Gastrocnemius medialis (tissue), 4 donors: Measurements from ENCODE around the gene ZNF606. TPM values are rescaled to one million over a fixed set of nuclear protein-coding genes. Genes with fewer than 3 reads are reported as not detected.
"Not testable (repeated sequence)": the region's sequence is repeated elsewhere in the genome, so short reads cannot be mapped to it uniquely, and the experiment has no call there.

ENCODE experiments used
- ATAC-seq, 2 donors: fragments of 150-250 bp; one replicate each; pipeline ENCODE4 v1.9.1; 2016
- DNase-seq, 2 donors: peaks; one replicate each; pipeline ENCODE4 v3.0.0-alpha.2; 2019
- H3K27ac ChIP-seq, 4 donors: fragments of 200-600 bp; sonication (generic); 1 replicate in 1 of 4; 2 replicates in 3 of 4; pipeline ENCODE4 v1.5.1; 2016 to 2018; ENCODE audit warnings: mild to moderate bottlenecking in 2 of 4, moderate library complexity in 1 of 4
- H3K27me3 ChIP-seq, 3 donors: fragments of 200-600 bp; sonication (generic) in 2 of 3; 1 replicate in 1 of 3; 2 replicates in 2 of 3; pipeline versions ENCODE4 v1.5.1 to v1.6.0; 2016 to 2019; ENCODE audit warnings: mild to moderate bottlenecking in 1 of 3, moderate library complexity in 1 of 3
- H3K36me3 ChIP-seq, 2 donors: fragments of 200-600 bp; sonication (generic) in 1 of 2; one replicate each; pipeline ENCODE4 v1.5.1; 2017 to 2018
- H3K4me1 ChIP-seq, 2 donors: fragments of 200-600 bp; sonication (generic) in 1 of 2; one replicate each; pipeline ENCODE4 v1.5.1; 2016 to 2017; ENCODE audit warnings: mild to moderate bottlenecking in 2 of 2
- H3K4me3 ChIP-seq, 4 donors: fragments of 200-600 bp; sonication (generic) in 3 of 4; 1 replicate in 1 of 4; 2 replicates in 3 of 4; pipeline ENCODE4 v1.5.1; 2016 to 2019; ENCODE audit warnings: mild to moderate bottlenecking in 2 of 4
- H3K9me3 ChIP-seq, 3 donors: fragments of 200-600 bp; sonication (generic) in 2 of 3; 1 replicate in 1 of 3; 2 replicates in 2 of 3; pipeline ENCODE4 v1.5.1; 2016 to 2019
- POLR2A ChIP-seq, 2 donors: fragments of 450-650 bp; IDR thresholded peaks; one replicate each; pipeline ENCODE4 v1.6.1; 2017; ENCODE audit warnings: antibody characterized with exemption in 2 of 2, mild to moderate bottlenecking in 2 of 2, moderate library complexity in 2 of 2
- in situ Hi-C, 4 donors: fragments of 200-750 bp; cut with MboI; loops; one replicate each; pipeline versions ENCODE4 v1.15.0 to v1.8.0; 2017; ENCODE audit warnings: low sequenced_read_pairs in 4 of 4
- intact Hi-C: fragments of 100-400 bp; cut with DNase I; formaldehyde crosslinking; loops from one replicate; pipeline ENCODE4 v1.15.1; 2023; ENCODE audit warnings: low total_unique reads
- total RNA-seq, 4 donors: library from RNA; depleted of rRNA; stranded (reverse); fragments of >200 nt; gene quantifications; one replicate each; pipeline versions ENCODE4 v1.1.0 to v1.2.3, GENCODE V29; 2016
- TF ChIP-seq, protein P1 (sequence below), 5 experiments: fragments of 450-650 bp in 3 of 5; fragments of 200-600 bp in 2 of 5; sonication (generic) in 2 of 5; IDR thresholded peaks in 4 of 5; conservative IDR thresholded peaks in 1 of 5; 1 replicate in 4 of 5; 2 replicates in 1 of 5; pipeline ENCODE4 v1.5.1; 2016 to 2019; ENCODE audit warnings: antibody characterized with exemption in 5 of 5, mild to moderate bottlenecking in 3 of 5, moderate library complexity in 3 of 5

ZNF606 gene
- total RNA-seq, 4 donors from 2014 or later = 2.9 to 15.3 (median 6.6) TPM

GRCh38 chr19:58009666-58010301 lies 7.2 kb upstream of the ZNF606 start:
- H3K27me3 ChIP-seq = peaks cover 0 to 32% (median 0%) of the 10 kb centered on the region in 3 donors
- ATAC-seq (peak in 1 of 2 donors; percentile 50), DNase-seq (peak; percentile 15 to 30)
- intact Hi-C loops = loop anchor here (10.0 kb wide), 1 partner anchor 315 kb away; the partner anchor contains the start of gene ZSCAN22
- H3K27ac ChIP-seq = peak overlapping the region in 1 of 4 donors; percentile 57
- TF ChIP-seq, protein P1, sequence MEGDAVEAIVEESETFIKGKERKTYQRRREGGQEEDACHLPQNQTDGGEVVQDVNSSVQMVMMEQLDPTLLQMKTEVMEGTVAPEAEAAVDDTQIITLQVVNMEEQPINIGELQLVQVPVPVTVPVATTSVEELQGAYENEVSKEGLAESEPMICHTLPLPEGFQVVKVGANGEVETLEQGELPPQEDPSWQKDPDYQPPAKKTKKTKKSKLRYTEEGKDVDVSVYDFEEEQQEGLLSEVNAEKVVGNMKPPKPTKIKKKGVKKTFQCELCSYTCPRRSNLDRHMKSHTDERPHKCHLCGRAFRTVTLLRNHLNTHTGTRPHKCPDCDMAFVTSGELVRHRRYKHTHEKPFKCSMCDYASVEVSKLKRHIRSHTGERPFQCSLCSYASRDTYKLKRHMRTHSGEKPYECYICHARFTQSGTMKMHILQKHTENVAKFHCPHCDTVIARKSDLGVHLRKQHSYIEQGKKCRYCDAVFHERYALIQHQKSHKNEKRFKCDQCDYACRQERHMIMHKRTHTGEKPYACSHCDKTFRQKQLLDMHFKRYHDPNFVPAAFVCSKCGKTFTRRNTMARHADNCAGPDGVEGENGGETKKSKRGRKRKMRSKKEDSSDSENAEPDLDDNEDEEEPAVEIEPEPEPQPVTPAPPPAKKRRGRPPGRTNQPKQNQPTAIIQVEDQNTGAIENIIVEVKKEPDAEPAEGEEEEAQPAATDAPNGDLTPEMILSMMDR (IDR thresholded peaks at IDR 0.05 in 4 of 5, conservative IDR thresholded peaks at IDR 0.05 in 1 of 5) = no peak
- H3K4me1 ChIP-seq = no peaks in the 10 kb centered on the region
- H3K4me3 ChIP-seq = peak overlapping the region; percentile 30 to 51 (median 41)
- H3K9me3 ChIP-seq = peaks cover 3 to 25% (median 3%) of the 10 kb centered on the region in 3 donors
- H3K36me3 ChIP-seq = peaks cover 0 to 26% of the 10 kb centered on the region in 2 donors
- in situ Hi-C loops = no loop called here

DNA sequence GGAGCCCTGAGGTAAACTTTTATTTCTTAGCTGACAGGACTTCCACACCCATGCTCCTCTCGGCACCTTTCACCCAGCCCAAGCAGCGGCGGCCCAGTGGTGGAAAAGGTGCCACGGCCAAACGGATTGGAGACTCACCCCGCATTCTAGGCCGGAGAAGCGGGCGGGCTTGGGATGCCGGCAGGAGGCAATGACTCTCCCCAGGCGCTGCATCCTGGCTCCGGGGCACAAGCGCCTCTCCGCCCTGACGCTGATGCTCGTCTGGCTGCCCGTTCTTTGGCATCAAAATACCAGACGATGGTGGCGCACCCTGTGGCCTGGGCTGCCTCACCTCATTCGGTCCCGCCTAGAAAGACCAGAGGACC lies 6.7 kb upstream of the ZNF606 start:
- ATAC-seq (no peak), DNase-seq (no peak)
- Histone ChIP-seq H3K27me3 (peaks cover 0 to 32% (median 0%) of the 10 kb centered on the region in 3 donors), H3K36me3 (peaks cover 0 to 31% of the 10 kb centered on the region in 2 donors), H3K27ac (no peak overlapping the region), H3K9me3 (peaks cover 3 to 30% (median 3%) of the 10 kb centered on the region in 3 donors), H3K4me3 (peak overlapping the region in 3 of 4 donors; percentile 35 to 51 (median 47)), H3K4me1 (no peaks in the 10 kb centered on the region)
- intact Hi-C loops = loop anchor here (10.0 kb wide), 1 partner anchor 316 kb away; the partner anchor contains the start of gene ZSCAN22
- no peak for TF ChIP-seq POLR2A (IDR thresholded peaks at IDR 0.05)
- TF ChIP-seq, protein P1 (IDR thresholded peaks at IDR 0.05 in 4 of 5, conservative IDR thresholded peaks at IDR 0.05 in 1 of 5) = no peak
- in situ Hi-C loops = no loop called here

- Histone ChIP-seq H3K9me3 (peaks cover 3 to 34% (median 3%) of the 10 kb centered on the region in 3 donors), H3K36me3 (peaks cover 0 to 34% of the 10 kb centered on the region in 2 donors), H3K27me3 (peaks cover 0 to 32% (median 0%) of the 10 kb centered on the region in 3 donors)
- H3K27ac ChIP-seq, ATAC-seq, H3K4me1 ChIP-seq, DNase-seq, H3K4me3 ChIP-seq, in situ Hi-C loops: not testable (repeated sequence)
- intact Hi-C loops = loop anchor here (10.0 kb wide), 1 partner anchor 316 kb away; the partner anchor contains the start of gene ZSCAN22
Measured at GRCh38 chr19:58008877-58009276, 6.3 kb upstream of the ZNF606 start.

GRCh38 chr19:58007285-58007684 lies 4.7 kb upstream of the ZNF606 start:
- Histone ChIP-seq H3K4me3 (peak overlapping the region in 1 of 4 donors; percentile 17), H3K36me3 (peaks cover 0 to 34% of the 10 kb centered on the region in 2 donors), H3K4me1 (peaks cover 5 to 8% of the 10 kb centered on the region in 2 donors), H3K27me3 (peaks cover 0 to 23% (median 0%) of the 10 kb centered on the region in 3 donors), H3K27ac (no peak overlapping the region), H3K9me3 (peaks cover 3 to 41% (median 3%) of the 10 kb centered on the region in 3 donors)
- DNase-seq = no peak
- intact Hi-C loops = loop anchor here (10.0 kb wide), 1 partner anchor 318 kb away; the partner anchor contains the start of gene ZSCAN22
- ATAC-seq = no peak
- in situ Hi-C loops = no loop called here
- TF ChIP-seq, protein P1 (IDR thresholded peaks at IDR 0.05 in 4 of 5, conservative IDR thresholded peaks at IDR 0.05 in 1 of 5) = no peak
- no peak for TF ChIP-seq POLR2A (IDR thresholded peaks at IDR 0.05)

DNA sequence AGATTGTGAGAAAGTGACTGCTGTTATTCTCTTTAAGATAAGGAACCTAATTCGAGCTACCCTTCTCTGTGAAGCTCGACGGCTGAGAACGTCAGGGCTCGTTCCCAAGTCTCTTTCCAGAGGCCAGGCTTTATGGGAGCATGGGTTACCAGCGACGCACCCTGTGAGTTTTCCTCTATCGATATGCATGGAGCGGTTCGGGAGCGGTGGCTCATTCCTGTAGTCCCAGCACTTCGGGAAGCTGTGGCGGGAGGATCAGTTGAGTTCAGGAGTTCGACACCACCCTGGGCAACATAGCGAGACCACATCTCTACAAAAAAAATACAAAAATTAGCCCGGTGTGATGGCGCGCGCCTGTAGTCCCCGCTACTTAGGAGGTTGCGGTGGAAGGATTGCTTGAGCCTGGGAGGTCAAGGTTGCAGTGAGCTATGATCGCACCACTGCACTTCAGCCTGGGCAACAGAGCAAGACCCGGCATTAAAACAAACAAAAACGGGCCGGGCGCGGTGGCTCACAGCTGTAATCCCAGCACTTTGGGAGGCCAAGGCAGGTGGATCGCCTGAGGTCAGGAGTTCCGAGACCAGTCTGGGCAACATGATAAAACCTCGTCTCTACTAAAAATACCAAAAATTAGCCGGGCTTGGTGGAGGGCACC lies 681 bp upstream of the ZNF606 start:
- H3K4me3 ChIP-seq = peak overlapping the region; percentile 78 to 93 (median 88)
- TF ChIP-seq, protein P1 (IDR thresholded peaks at IDR 0.05 in 4 of 5, conservative IDR thresholded peaks at IDR 0.05 in 1 of 5) = no peak
- TF ChIP-seq POLR2A (IDR thresholded peaks at IDR 0.05) = no peak
- DNase-seq (no peak), ATAC-seq (no peak)
- peak overlapping the region; percentile 77 to 88 (median 87) for H3K27ac ChIP-seq
- intact Hi-C loops (loop anchor here (2.0 to 10.0 kb wide), 8 partner anchors 56 to 424 kb away; partner anchors contain the start of genes ZNF211, ZNF256, ZNF416 and ZNF551), in situ Hi-C loops (no loop called here)
- peaks cover 3 to 50% (median 5%) of the 10 kb centered on the region in 3 donors for H3K9me3 ChIP-seq
- peaks cover 14 to 20% of the 10 kb centered on the region in 2 donors for H3K4me1 ChIP-seq
- H3K27me3 ChIP-seq = no peaks in the 10 kb centered on the region
- H3K36me3 ChIP-seq = peaks cover 7 to 68% of the 10 kb centered on the region in 2 donors
